Ovary (tissue), 3 donors: ENCODE data around the gene MED13.

Experiments
- CTCF ChIP-seq, 3 donors: fragments of 450-650 bp in 2 of 3; fragments of 200-600 bp in 1 of 3; IDR thresholded peaks; one replicate each; pipeline versions ENCODE4 v1.5.1 to v1.8.0; 2016 to 2022; ENCODE audit warnings: antibody characterized with exemption in 3 of 3, mild to moderate bottlenecking in 1 of 3
- EP300 ChIP-seq: sonication (generic); formaldehyde crosslinking; IDR thresholded peaks from one replicate; pipeline ENCODE4 v1.6.1; 2017; ENCODE audit warnings: antibody characterized with exemption
- POLR2A ChIP-seq: fragments of 450-650 bp; IDR thresholded peaks from one replicate; pipeline ENCODE4 v1.6.1; 2017; ENCODE audit warnings: antibody characterized with exemption, mild to moderate bottlenecking, moderate library complexity
- donor health status: DM: no; HTN: no; CAD: no.

- no peak for TF ChIP-seq CTCF (IDR thresholded peaks at IDR 0.05)
- TF ChIP-seq POLR2A: no peak
- no peak for TF ChIP-seq EP300
Measured at GRCh38 chr17:62062302-62062701, 2.8 kb downstream of the MED13 start.
